Measurements from ENCODE around the gene TP53INP2.
"Not testable (repeated sequence)": the region's sequence is repeated elsewhere in the genome, so short reads cannot be mapped to it uniquely, and the experiment has no call there.

Gene TP53INP2

GRCh38 chr20:34704177-34705007 lies at the start of gene TP53INP2:
TSS of gene TP53INP2 (plus strand) at chr20:34704344. CDS start at chr20:34708740, 4,396 bp downstream.
- DNase-seq = peak; percentile 91

GRCh38 chr20:34658654-34659053 lies 45.5 kb upstream of the TP53INP2 start:
- DNase-seq = not testable (repeated sequence)

- not testable (repeated sequence) for DNase-seq
Measured at GRCh38 chr20:34661811-34662210, 42.3 kb upstream of the TP53INP2 start.

GRCh38 chr20:34663213-34663943 lies 40.8 kb upstream of the TP53INP2 start:
- DNase-seq = no peak

GRCh38 chr20:34664751-34665150 lies 39.4 kb upstream of the TP53INP2 start:
- DNase-seq = not testable (repeated sequence)

GRCh38 chr20:34669094-34669493 lies 35.0 kb upstream of the TP53INP2 start:
- no peak for DNase-seq

GRCh38 chr20:34673412-34673811 lies 30.7 kb upstream of the TP53INP2 start:
- no peak for DNase-seq

GRCh38 chr20:34675561-34675960 lies 28.6 kb upstream of the TP53INP2 start:
- DNase-seq = no peak

GRCh38 chr20:34675993-34676641 lies 28.0 kb upstream of the TP53INP2 start:
- no peak for DNase-seq

GRCh38 chr20:34676642-34677373 lies 27.3 kb upstream of the TP53INP2 start, which contains the start of gene PIGU:
TSS of gene PIGU (minus strand) at chr20:34677092. CDS start at chr20:34677085, 7 bp downstream.
- peak; percentile 96 for DNase-seq

- no peak for DNase-seq
Measured at GRCh38 chr20:34680586-34681175, 23.5 kb upstream of the TP53INP2 start.

GRCh38 chr20:34683667-34684066 lies 20.5 kb upstream of the TP53INP2 start:
- DNase-seq = no peak

- DNase-seq = no peak
Measured at GRCh38 chr20:34689486-34689885, 14.7 kb upstream of the TP53INP2 start.

GRCh38 chr20:34691838-34692237 lies 12.3 kb upstream of the TP53INP2 start:
- DNase-seq = no peak

GRCh38 chr20:34693414-34693813 lies 10.7 kb upstream of the TP53INP2 start:
- no peak for DNase-seq

GRCh38 chr20:34701405-34702085 lies 2.6 kb upstream of the TP53INP2 start:
- no peak for DNase-seq

- DNase-seq = no peak
Measured at GRCh38 chr20:34703061-34703423, 1.1 kb upstream of the TP53INP2 start.

GRCh38 chr20:34703424-34704176 lies 544 bp upstream of the TP53INP2 start:
- no peak for DNase-seq

- DNase-seq = no peak
Measured at GRCh38 chr20:34705008-34705396, 858 bp downstream of the TP53INP2 start.

GRCh38 chr20:34705397-34706301 lies 1.5 kb downstream of the TP53INP2 start:
- no peak for DNase-seq
